OCI-M2 (cell line): ENCODE data around the gene GRIN3B.
"Not testable (repeated sequence)": the region's sequence is repeated elsewhere in the genome, so short reads cannot be mapped to it uniquely, and the experiment has no call there.

Source experiments
- DNase-seq: peaks from one replicate; lab custom pipeline; 2025; ENCODE audit not compliant: unreplicated experiment; lab: John Stamatoyannopoulos, UW

GRIN3B gene

GRCh38 chr19:1000095-1000494, at the start of gene GRIN3B:
TSS of gene GRIN3B (plus strand) at chr19:1000419. CDS start at chr19:1000438, 19 bp downstream.
- no peak for DNase-seq

DNA sequence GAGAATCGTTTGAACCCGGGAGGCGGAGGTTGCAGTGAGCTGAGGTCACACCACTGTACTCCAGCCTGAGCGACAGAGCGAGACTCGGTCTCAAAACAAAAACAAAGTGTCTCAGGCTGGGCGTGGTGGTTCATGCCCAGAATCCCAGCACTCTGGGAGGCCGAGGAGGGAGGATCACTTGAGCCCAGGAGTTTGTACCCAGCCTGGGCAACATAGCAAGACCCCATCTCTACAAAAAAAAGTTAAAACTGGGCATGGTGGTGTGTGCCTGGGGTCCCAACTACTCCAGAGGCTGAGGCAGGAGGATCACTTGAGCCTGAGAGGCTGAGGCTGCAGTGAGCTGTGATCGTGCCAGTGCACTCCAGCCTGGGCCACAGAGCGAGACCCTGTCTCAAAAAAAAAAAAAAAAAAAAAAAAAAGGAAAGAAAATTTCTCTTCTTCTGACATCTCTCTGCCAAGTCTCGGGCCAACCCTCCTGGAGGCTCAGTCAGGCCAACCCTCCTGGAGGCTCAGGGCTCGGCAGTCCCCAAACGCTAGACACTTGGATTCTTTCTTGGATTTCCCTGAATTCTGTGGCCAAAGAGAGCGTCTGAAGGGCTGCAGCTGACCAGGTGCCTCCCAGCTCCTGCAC, 48.1 kb upstream of the GRIN3B start:
- no peak for DNase-seq

DNA sequence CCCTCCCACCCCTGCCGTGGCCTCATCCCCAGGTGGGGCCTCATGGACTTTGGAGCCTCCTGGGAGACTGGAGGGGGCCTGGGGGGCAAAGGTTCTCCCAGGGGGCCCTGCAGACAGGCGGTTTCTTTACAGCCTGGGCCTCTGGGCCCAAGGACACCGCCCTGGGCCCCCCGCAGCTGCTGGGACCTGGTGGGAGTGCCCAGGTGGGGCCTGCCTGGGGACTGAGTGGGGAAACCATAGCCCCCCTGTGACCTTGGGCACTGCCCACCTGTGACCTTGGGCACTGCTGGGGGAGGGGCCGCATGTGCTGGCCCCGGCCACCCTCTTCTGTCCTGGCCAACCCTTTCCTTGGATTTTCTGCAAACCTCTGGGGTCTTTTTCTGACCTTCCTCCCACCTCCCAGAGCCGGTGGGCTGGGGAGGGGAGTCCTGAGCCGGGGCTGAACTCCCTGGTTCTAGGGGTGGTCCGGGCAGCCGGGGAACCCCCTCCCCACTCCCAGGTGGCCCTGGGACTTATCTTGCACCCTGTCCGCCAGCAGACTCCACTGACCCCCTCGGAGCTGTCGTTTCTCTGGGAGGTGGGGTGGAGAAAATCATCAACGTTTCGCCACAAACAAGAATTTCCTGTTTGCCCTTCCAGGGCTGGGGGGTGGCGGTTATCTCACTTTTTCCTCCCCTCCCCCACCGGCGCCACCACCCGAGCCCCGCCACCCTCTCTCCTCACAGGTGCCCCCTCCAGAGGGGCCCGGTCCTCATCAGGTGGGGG, 47.4 kb upstream of the GRIN3B start:
- DNase-seq: no peak

- no peak for DNase-seq
Observed at GRCh38 chr19:953445-954271, 46.6 kb upstream of the GRIN3B start.

- DNase-seq: no peak
Observed at GRCh38 chr19:954272-954671, 45.9 kb upstream of the GRIN3B start.

GRCh38 chr19:954672-955494, 45.3 kb upstream of the GRIN3B start:
- DNase-seq: peak; percentile 11

GRCh38 chr19:955803-956765, 44.1 kb upstream of the GRIN3B start:
- DNase-seq: no peak

GRCh38 chr19:956766-957440, 43.3 kb upstream of the GRIN3B start:
- DNase-seq: no peak

DNA sequence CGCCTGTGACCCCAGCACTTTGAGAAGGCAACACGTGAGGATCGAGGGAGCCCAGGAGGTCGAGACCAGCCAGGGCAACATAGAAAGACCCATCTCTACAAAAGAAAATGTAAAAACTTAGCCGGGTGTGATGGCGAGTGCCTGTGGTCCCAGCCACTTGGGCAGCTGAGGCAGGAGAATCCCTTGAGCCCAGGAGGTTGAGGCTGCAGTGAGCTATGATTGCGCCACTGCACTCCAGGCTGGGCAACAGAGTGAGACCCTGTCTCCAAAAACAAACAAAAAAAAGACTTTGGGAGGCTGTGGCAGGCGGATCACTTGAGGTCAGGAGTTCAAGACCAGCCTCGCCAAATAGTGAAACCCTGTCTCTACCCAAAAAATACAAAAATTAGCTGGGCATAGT, 42.6 kb upstream of the GRIN3B start:
- DNase-seq: not testable (repeated sequence)

DNA sequence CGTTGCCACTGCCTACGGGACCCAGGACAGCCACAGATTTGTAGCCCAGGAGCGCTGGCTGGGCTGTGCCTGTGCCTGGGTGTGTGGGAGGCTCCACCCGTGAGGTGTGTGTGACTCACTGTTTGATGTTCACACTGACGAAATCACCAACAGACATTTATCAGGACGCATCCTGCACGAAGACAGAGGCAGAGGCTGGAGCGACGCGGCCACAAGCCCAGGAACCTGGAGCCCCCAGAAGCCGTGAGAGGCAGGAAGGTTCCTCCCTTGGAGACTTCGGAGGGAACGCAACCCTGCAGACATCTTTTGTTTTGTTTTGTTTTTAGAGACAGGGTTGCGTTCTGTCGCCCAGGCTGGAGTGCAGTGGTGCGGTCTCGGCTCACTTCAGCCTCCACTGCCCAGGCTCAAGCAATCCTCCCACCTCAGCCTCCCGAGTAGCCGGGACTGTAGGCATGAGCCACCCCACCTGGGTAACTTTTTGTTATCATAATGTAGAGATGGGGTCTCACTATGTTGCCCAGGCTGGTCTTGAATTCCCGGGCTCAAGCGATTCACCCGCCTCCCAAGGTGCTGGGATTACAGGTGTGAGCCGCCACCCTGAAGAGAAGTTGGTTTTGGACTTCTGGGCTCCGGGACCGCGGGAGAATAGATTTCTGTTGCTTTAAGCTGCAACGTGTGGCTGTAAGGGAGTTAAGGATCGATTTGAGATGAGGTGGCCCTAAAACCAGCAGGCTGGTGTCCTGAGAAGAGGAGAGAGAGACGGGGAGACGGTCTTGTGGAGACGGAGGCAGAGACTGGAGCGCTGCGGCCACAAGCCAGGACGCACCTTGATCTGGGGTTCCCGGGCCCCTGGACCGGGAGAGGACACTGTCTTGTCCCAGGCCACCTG, 41.0 kb upstream of the GRIN3B start:
- DNase-seq: no peak

DNA sequence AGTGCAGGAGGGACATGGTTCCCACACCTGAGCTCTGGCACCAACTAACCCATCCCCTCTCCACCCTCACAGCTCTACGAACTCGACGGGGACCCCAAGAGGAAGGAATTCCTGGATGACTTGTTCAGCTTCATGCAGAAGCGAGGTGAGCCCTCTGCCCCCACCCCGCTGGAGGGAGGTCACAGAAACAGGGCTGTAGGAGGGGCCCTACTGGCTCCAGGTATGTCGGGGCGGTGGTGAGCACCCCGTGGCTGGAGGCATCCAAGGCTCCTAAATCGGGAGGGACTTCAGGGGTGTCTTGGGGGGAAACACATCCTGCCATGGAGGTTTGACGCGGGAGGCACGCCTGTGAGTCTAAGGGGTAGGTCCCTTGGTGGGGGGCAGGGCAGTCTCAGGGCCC, 40.2 kb upstream of the GRIN3B start:
- DNase-seq: no peak

GRCh38 chr19:960601-960938, 39.6 kb upstream of the GRIN3B start:
- no peak for DNase-seq

DNA sequence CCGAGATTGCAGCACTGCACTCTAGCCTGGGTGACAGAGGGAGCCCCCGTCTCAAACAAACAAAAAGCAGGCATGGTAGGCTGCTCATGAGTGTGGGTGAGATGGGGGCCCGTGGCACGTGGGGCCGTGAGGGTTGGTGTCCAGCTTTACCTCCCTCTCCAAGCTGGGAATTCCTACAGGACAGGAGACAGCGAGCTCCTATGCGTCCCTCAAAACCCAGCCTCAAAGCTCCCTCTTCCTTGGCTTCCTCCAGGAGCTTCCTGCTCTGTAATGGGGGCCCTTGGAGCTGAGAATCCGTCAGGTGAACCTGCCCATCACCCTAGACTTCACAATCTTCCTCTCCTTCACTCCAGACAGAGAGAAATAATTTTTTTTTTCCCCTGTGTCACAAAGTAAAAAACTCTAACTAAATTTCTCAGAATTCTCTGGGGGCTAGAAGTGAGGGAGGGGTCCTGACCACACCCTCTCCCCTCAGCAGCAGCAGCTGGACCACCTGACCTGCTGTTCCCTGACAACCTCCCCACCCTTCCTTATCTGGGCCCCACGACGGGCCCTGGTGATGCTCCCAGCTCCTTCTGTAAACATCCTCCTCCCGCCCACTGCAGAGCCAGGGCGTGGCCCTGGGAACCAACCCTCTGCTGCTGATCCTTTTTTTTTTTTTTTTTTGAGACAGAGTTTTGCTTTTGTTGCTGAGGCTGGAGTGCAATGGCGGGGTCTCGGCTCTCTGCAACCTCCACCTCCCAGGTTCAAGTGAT, 38.2 kb upstream of the GRIN3B start:
- DNase-seq: peak; percentile 35

GRCh38 chr19:962683-963400, 37.4 kb upstream of the GRIN3B start:
- no peak for DNase-seq

GRCh38 chr19:963486-963951, 36.7 kb upstream of the GRIN3B start:
- DNase-seq: no peak

GRCh38 chr19:964116-964520, 36.1 kb upstream of the GRIN3B start:
- no peak for DNase-seq
